ENCODE measurements around the gene GALNT13.

Gene GALNT13

DNA sequence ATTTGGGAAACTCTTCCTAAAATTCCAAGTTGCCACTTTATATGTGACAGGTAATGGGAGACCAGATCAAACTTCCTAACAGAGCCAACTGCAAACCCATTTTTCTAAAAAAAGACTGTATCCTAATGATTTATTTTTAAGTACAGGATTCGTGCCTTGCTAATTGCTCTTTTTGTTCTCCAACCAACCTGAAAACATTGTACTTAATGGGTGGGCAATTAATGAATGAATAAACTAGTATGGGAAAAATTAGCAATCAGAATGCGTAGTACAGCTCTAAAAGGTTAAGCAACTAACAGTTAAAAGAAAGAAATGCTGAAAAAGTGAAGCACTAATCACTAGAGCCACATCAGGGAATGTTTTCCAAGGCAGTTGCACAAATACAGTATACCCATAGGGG, 609.6 kb downstream of the GALNT13 start:
- DNase-seq (ENCODE audit: low read depth) = no peak

DNA sequence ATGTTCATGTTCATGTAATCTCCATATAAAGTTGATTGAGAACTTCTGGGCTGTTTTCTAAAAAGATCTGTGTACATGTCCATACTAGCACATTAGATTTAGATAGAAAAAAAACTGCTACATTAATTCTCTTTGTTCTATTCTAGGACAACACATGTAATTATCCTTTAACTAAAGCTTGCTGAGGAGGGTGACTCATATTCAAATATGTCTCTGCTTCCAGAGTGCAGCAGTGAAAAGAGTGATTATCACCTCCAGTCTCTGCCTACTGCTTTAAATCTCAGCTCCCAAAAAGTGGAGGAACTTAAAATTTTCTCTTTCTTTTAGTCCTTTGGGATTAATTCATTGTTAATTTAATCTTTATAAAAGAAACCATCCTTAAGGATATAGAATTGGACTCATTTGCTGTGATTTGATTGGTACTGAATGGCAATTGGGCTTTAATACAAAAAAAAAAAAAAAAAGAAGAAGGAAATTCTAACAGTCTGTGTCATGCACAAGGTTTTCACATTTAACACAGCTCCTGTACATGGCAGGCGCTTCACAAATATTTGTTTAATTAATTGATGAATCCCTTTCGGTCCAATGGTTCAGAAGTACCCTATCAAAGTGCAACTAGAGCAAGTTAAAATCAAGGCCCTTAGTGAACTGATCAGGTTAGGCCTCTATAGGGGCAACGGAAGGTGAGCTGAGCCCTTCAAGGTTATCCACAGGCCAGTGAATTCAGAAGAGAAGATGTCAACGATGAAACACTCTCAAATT, 612.8 kb downstream of the GALNT13 start:
- no peak for DNase-seq (ENCODE audit: low read depth)

DNA sequence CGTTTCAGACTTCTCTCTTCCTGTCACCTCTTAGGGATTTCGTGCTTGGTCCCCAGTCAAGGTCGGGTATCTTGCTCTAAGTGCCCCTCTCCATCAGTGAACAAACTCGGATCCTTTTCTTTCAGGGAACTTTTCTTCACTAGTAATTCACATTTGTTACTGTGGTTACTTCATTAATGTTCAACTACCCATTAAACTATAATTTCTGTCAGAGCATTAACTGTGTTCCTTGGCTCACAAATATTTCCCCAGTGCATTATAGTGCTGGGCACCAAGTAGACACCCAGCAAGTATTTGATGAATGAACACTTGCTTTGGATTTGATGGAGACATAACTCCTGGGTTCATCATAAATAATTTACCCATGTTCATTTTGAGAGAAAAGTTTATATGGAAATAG, 617.1 kb downstream of the GALNT13 start:
- DNase-seq (ENCODE audit: low read depth) = no peak

DNA sequence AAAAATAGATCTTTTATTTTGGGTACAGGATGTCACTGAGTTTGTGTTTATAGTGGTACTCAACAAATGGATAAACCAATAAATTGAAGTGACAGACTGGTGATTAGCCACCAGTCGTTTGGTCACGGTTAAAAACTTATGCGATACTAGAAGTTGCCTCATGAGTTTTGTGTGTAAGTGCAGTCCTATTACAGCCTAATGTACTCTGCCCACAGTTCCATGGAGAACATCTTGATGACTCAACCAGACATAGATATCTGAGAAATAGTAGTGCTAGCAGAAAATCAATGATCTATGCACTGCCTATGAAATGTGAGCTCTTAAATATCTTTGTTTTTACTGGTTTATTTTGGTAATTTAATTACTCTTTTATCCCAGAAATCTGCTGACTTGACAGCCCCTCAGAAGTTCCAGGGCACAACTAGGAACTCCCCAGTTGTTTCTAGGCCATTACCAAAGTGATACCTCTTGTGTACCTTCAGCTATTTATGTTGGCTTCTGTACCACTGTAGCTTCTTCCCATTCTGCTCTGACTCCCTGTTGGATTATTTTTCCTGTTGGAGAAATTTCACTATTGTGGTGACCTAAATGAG, 617.6 kb downstream of the GALNT13 start:
- DNase-seq (ENCODE audit: low read depth) = no peak

DNA sequence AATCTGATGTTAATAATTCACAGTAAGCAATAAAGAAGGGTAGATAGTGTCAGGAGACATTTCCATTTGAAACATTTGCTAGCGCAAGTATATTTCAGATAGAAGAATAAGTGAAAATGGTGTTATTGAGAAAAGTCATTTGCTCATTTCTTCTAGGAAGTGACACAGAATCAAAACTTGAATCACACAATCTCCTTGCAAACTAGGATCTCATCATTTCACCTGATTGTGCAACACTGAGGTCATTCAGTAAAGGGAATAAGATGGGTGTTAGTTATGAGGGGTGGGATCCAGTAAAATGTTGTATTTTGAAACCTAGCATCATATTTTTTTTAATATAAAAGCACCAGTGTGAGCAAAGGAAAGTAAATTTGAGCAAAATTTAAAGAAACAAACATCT, 618.8 kb downstream of the GALNT13 start:
- DNase-seq (ENCODE audit: low read depth) = no peak

DNA sequence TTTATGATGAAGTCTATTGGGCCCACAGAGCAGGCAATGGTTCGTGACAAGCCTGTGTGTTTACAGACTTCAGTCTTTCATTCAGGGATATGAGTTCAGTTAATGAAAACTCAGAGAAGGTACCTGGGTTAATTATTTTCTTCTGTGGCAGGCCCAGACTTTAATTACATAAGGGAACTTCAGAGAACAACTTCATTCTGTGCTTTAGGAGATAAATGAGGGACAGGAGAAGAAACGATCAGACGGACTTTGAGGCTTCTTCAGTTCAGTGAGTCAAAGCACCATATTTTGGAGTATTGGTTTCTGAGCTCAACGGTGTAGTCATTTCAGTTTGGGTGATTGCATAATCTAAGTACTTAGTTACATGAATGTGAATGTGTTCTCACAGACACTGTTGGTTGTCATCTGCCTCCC, 623.7 kb downstream of the GALNT13 start:
- no peak for DNase-seq (ENCODE audit: low read depth)

DNA sequence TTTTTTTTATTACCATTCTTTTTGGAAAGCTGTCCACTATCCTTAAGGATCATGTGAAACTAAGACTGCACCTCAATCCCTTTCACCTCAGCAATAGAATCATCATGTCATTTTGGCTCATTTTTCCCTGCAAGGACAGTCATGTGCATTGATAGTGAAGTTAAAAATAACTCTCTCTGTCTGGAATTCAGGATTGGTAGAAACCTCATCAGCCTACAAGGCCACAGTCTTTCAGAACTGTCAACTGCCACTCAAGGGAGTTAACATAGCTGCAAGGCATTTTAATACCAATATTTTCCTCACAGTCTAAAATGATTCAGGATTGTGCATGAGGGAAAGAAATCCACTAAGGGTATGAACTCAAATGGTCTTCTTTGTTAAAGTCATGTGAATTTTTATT, 625.3 kb downstream of the GALNT13 start:
- no peak for DNase-seq (ENCODE audit: low read depth)

Data from non-pigmented ciliary epithelial cell (primary cell).